Cardiac fibroblast (primary cell): ENCODE measurements around the gene GALNT18.

Experiments used
- DNase-seq, 2 donors: peaks; one replicate each; pipeline versions ENCODE4 v3.0.0 to v3.0.0-alpha.2; 2010; ENCODE audit warnings: low read depth in 2 of 2
- H3K4me3 ChIP-seq, 2 donors: replicated peaks in 1 of 2; 1 replicate in 1 of 2; 2 replicates in 1 of 2; pipeline ENCODE4 v1.5.1; 2011; ENCODE audit warnings: low read depth in 2 of 2, low read length in 2 of 2, mild to moderate bottlenecking in 2 of 2, moderate library complexity in 1 of 2
- TF ChIP-seq, protein P1 (sequence below): IDR thresholded peaks from one replicate; pipeline ENCODE4 v1.5.1; 2011; ENCODE audit warnings: low read depth, mild to moderate bottlenecking, low read length, inconsistent platforms

The GALNT18 gene

DNA sequence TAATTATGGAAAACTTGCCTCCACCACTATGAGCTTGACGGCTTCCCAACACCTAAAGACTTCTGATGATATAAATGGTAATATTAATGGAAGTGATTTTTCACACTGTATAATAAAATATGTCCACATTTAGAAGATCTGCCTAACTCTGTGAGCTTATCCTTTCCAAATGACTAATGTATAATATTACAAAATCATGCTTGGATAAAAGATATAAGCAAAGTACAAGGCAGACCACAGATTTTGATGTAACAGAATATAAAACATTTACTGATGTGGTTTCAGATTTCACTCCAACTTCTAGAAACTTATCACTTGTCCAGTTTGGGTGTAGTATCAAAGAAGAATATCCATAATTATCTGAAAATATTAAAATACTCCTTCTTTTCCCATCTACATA, 36.9 kb downstream of the GALNT18 start:
- peak in 1 of 2 donors; percentile 5 for DNase-seq
- H3K4me3 ChIP-seq: no peak overlapping the region
- TF ChIP-seq, protein P1, sequence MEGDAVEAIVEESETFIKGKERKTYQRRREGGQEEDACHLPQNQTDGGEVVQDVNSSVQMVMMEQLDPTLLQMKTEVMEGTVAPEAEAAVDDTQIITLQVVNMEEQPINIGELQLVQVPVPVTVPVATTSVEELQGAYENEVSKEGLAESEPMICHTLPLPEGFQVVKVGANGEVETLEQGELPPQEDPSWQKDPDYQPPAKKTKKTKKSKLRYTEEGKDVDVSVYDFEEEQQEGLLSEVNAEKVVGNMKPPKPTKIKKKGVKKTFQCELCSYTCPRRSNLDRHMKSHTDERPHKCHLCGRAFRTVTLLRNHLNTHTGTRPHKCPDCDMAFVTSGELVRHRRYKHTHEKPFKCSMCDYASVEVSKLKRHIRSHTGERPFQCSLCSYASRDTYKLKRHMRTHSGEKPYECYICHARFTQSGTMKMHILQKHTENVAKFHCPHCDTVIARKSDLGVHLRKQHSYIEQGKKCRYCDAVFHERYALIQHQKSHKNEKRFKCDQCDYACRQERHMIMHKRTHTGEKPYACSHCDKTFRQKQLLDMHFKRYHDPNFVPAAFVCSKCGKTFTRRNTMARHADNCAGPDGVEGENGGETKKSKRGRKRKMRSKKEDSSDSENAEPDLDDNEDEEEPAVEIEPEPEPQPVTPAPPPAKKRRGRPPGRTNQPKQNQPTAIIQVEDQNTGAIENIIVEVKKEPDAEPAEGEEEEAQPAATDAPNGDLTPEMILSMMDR: no peak

DNA sequence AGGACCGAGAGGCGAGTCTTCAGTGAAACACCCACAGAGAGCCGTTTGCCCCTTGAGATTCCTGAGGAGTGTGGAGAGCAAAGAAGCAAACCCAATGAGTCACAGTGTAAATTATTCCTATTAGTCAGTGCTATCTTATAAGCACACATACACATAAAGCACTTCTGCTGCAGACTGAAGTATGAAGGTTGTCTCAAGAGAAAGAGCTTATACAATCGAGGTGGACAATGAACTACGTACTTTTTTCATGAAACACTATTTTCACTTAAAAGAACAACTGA, 37.3 kb downstream of the GALNT18 start:
- peak; percentile 56 to 70 for DNase-seq
- TF ChIP-seq, protein P1: no peak
- no peak overlapping the region for H3K4me3 ChIP-seq

DNA sequence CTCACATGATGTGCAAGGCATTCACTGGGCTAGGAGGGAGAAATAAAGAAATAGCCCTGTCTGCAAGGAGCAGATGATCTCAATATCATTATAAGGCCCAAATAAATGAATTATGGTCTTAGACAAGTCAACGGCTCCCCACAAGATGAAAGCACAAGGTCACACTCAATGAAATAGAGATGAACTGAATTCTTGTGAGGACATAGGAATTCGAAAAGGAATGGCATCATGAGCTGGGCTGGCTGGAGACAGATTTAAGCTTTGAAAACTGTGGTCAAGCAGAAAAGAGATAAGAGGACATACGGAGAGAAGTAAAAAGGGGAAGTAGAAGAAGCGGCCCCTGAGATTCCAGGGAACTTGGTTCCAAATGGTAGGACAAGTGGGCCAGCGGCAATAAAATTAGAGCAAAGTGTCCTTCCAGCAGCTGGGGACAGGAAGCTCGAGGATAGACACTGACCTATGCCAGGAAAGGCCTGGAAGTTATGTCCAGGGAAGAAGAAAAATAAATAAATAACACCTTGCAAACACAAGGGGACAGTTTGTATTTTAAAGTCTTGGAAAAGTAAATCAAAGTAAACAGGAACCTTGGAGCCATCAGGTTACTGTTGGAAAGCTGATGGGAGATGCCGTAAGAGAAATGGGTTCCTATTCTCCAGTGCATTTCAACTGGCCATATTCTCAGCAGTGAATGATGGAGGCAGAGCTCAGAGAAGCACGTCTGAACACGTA, 37.8 kb downstream of the GALNT18 start:
- TF ChIP-seq, protein P1: no peak
- H3K4me3 ChIP-seq: no peak overlapping the region
- DNase-seq: no peak

DNA sequence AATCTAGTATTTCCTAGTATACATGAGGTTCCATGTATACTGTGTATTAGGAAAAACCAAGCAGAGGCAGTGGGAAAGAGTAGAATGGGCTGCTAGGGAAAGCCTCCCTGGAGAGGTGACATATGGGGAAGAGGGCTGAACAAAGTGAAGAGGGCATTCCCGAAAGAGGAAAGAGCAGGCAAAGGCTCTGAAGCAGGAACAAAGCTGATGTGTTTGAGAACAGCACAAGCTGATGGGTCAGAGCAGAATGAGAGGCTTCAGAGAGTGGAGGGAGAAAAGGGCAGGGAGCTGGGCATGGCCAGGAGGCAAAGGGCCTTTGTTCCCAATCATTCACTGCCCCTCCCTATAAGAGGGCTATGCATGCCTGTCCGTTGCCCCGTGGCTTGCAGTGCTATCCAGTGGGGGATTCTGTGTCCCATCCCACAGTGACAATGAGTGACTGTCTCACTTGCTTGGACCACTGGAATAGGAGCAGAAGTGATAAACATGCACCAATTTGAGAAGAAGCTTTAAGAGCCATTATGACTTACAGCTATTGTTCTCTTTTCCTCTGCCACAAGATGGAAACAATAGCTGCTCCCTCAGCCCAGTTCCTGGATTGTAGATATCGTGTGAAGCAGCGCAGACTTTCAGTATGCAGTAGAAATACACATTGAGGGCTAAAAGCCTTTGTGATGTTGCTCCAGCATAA, 39.6 kb downstream of the GALNT18 start:
- TF ChIP-seq, protein P1: no peak
- DNase-seq: peak in 1 of 2 donors; percentile 1
- H3K4me3 ChIP-seq: no peak overlapping the region

DNA sequence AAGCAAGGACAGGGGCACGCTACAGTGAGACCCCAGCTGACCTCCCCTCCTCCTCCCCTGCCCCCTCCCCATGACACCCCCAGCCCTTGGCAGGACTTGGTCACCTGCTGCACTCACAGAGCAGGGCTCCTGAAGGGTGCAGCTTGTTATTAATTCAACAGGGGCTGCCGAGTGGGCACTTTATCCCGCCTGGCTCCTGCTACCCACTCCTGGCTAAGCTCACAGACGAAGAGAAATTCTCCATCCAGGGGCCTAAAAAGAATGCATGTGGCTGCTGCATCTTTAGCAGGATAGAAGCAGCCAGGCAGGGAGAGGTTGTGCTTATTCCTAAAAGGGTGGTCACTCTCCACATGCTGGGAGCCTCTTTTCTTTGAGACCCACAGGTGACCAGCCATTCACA, 40.3 kb downstream of the GALNT18 start:
- TF ChIP-seq, protein P1: no peak
- no peak overlapping the region for H3K4me3 ChIP-seq
- no peak for DNase-seq

DNA sequence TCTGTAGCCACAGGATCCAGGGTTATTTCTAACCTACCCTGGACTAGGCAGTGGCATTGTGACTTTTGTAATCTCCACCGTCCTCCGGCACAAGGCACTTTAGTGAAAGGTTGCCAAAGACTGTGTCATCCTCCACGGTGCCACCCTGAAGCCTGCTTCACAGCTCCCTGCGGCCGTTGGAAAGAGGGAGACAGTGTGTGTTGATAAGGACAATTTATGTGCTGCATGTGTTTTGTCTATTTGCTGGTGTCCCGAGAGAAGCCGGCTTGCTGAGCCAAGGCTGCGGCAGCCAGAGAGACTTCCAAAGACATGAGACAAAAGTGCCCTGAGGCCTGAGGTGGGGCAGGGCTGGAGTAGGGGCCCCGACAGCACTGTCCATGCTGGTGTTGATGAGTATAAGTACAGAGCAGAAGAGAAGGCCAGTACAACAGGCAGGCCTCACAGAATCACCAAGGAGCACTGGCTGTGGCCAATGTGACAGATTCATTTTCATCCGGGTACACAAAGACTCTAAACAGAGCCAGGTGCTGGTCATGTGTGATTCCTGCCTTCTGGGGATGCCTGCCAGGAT, 40.9 kb downstream of the GALNT18 start:
- no peak for DNase-seq
- TF ChIP-seq, protein P1: no peak

More for the DNA sequence above, 40.9 kb downstream of the GALNT18 start:
- H3K4me3 ChIP-seq: no peak overlapping the region
